CD4-positive, alpha-beta T cell treated with Interleukin-12 subunit alpha and Interleukin-12 subunit beta, for 1 hour (primary cell): ENCODE data around the gene NBPF20.
"Not testable (repeated sequence)": the region's sequence is repeated elsewhere in the genome, so short reads cannot be mapped to it uniquely, and the experiment has no call there.

Experiments used
- DNase-seq: peaks from one replicate; pipeline ENCODE4 v3.0.0-alpha.2; 2020

NBPF20 gene, protein sequence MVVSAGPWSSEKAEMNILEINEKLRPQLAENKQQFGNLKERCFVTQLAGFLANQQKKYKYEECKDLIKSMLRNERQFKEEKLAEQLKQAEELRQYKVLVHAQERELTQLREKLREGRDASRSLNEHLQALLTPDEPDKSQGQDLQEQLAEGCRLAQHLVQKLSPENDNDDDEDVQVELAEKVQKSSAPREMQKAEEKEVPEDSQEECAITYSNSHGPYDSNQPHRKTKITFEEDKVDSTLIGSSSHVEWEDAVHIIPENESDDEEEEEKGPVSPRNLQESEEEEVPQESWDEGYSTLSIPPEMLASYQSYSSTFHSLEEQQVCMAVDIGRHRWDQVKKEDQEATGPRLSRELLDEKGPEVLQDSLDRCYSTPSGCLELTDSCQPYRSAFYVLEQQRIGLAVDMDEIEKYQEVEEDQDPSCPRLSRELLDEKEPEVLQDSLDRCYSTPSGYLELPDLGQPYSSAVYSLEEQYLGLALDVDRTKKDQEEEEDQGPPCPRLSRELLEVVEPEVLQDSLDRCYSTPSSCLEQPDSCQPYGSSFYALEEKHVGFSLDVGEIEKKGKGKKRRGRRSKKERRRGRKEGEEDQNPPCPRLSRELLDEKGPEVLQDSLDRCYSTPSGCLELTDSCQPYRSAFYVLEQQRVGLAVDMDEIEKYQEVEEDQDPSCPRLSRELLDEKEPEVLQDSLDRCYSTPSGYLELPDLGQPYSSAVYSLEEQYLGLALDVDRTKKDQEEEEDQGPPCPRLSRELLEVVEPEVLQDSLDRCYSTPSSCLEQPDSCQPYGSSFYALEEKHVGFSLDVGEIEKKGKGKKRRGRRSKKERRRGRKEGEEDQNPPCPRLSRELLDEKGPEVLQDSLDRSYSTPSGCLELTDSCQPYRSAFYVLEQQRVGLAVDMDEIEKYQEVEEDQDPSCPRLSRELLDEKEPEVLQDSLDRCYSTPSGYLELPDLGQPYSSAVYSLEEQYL (N-terminal part only)

GRCh38 chr1:145425436-145426029 lies at the start of gene NBPF20:
Gene NBPF20, minus strand, starts transcription at chr1:145425603. Its CDS starts 20,331 bp downstream, at chr1:145405272.
- peak; percentile 80 for DNase-seq

DNA sequence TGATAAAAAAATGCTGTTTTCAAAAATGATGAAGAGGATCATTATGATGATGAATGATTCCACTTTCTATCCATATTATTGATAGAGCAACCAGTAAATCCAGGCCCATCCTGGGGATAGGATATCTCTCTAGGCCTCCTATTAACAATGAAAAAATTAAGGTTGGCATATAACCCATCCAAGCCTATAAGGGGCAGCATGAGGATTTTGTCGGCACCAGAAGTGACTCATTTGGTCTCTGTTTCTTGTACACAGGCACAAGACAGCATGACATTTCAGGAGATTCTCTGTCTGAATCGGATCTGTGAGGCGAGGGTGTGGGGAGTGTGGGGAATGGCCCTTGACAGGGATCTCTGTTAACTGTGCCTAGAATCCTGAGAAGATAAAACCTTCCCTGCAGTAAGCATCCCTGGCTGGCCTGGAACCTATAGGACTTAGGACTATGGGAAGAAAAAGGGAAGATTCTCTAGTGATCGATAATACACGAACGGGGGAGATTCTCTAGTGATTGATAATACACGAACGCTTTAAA lies 49.5 kb upstream of the NBPF20 start:
- DNase-seq, result not testable (repeated sequence)

DNA sequence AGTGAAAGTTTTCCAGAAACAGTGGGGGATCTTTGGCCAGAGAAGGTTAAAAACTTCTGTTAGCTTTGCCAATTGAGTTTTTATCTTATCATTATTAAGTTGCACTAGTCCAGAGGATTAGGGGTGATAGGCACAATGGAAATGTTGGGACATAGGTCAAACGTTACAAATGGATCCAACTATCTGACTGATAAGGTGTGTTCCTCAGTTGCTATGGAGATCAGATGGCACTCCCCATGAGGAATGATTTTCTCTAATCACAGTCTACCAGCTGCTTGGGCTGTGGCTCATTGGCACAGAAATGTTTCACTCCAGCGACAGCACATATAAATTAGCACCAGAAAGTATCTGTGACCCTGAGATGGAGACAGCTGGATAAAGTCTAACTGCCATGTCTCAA lies 47.3 kb upstream of the NBPF20 start:
- not testable (repeated sequence) for DNase-seq

GRCh38 chr1:145471365-145471764 lies 46.0 kb upstream of the NBPF20 start:
- not testable (repeated sequence) for DNase-seq

- DNase-seq, result peak; percentile 86
Measured at GRCh38 chr1:145465405-145466144, 40.2 kb upstream of the NBPF20 start.

- DNase-seq, result not testable (repeated sequence)
Measured at GRCh38 chr1:145464708-145465336, 39.4 kb upstream of the NBPF20 start.

- DNase-seq, result not testable (repeated sequence)
Measured at GRCh38 chr1:145464017-145464416, 38.6 kb upstream of the NBPF20 start.

DNA sequence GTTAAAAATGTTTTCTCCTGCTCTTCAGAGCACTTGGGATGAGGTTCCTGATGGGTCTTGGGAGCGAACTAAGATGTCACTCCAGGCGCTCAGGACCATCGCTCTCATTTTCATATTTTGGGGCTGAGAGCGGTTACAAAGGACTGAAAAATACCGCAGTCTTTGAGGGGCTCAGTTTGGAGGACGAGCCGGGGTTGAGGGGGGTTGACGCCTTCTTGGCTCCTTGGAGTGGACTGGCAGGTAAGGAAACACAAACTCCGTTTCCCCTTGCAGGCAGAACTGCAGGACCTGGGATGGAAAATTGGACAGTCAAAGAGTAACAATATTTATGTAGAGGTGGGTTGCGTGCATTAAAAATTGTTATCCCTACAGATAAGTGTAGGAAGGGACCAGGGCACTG lies 35.3 kb upstream of the NBPF20 start:
- not testable (repeated sequence) for DNase-seq

- not testable (repeated sequence) for DNase-seq
Measured at GRCh38 chr1:145460048-145460447, 34.6 kb upstream of the NBPF20 start.

- DNase-seq, result not testable (repeated sequence)
Measured at GRCh38 chr1:145459591-145459990, 34.2 kb upstream of the NBPF20 start.

DNA sequence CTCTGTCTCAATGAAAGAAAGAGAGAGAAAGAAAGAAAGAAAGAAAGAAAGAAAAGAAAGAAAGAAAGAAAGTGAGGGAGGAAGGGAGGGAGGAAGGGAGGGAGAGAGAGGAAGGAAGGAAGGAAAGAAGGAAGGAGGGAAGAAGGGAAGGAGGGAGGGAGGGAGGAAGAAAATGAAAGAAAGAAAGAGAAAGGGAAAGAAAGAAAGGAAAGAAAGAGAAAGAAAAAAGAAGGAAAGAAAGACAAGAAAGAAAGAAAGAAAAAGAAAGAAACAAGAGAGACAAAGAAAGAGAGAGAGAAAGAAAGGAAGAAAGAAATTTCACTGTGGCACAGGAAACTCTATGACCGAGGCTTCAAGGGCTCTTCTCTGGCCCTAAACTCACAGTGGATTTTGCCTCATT lies 33.7 kb upstream of the NBPF20 start:
- DNase-seq, result not testable (repeated sequence)

GRCh38 chr1:145454824-145455177 lies 29.4 kb upstream of the NBPF20 start:
- DNase-seq, result not testable (repeated sequence)

DNA sequence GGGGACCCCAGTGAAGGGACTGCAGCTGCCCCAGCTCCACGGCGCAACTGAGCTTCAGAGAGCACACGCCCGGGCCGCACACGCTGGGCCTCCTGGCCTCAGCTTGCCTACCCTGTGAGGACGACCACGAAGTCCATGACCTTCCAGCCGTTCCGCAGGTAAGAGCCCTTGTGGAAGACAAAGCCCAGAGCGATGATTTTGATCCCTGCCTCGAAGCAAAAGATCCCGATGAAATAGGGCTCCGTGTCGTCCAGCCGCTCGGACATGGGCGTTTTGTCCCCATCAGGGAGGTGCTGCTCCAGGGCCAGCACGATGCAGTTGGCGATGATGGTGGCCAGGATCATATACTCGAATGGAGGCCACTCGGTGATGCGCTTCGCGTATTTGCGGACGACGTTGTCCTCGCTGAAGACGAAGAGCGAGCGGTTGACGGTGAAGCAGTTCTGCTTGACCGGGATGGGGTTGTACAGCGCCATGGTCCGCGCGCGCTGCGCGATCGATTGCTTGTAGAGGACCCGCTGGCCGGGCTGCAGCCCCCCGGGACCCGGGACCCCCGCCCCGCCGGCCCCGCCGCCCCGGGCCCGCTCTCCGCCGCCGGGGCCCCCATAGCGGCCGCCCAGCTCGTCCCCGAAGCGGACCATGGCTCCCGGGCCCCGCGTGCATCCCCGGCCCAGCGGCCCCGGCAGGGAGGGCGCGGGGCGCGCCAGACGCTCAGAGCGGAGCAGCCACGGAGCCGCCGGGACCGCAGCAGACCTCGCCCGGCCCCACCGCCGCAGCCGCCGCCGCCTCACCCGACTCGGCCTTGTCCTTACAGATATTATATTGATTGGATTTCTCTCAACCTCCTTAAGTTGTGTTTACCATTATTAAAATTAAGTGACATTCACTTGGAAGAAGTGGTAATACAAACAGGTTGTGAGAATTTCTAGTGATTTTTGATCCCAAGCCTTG lies 28.7 kb upstream of the NBPF20 start:
- DNase-seq, result not testable (repeated sequence)

- not testable (repeated sequence) for DNase-seq
Measured at GRCh38 chr1:145452506-145452905, 27.1 kb upstream of the NBPF20 start.

DNA sequence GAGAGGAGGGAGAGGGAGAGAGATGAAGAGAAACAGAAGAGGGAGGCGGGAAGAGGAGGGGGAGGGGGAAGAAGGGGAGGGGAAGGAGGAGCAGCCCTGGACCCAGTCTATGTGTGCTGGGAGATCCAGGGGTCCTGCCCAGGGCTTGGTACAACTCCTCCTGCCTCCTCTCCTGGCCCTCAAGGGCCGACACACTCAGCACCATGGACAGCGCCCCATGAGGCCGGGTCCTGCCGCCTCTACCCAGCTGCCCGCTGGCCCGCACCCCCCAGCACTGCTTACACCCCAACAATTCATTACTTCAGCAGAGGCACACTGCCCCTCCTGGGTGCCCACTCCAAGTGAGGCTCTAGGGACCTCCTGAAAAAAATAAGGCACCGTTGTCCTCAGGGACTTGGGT lies 26.5 kb upstream of the NBPF20 start:
- not testable (repeated sequence) for DNase-seq

DNA sequence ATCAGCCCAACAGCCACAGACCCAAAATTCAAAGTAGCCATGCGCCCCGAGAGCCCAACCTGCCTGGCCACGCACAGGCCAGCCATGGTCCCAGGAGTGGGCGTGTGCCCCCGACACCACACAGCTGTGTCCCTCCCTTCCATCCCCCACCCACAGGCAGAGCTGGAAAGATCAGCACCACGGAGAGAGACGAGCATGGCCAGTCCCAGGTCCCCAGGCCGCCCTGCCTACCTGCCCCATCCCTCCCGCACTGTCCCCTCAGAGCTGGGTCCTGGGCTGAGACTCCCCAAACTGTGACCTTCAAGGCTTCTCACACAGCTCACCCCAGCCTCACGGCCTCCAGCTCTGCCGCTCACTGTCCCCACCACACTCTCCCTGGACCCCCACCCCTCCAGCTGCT lies 19.8 kb upstream of the NBPF20 start:
- not testable (repeated sequence) for DNase-seq

GRCh38 chr1:145442340-145442739 lies 16.9 kb upstream of the NBPF20 start:
- DNase-seq, result not testable (repeated sequence)

GRCh38 chr1:145431363-145432256 lies 6.2 kb upstream of the NBPF20 start:
- DNase-seq, result not testable (repeated sequence)

- not testable (repeated sequence) for DNase-seq
Measured at GRCh38 chr1:145430830-145431229, 5.4 kb upstream of the NBPF20 start.
